Suprapubic skin (tissue), 3 donors: ENCODE measurements around the gene SLC9C2.

Experiments used
- POLR2A ChIP-seq, 2 donors: fragments of 450-650 bp; IDR thresholded peaks; one replicate each; pipeline ENCODE4 v1.6.1; 2017; ENCODE audit warnings: antibody characterized with exemption in 2 of 2, mild to moderate bottlenecking in 2 of 2, moderate library complexity in 2 of 2
- TF ChIP-seq, protein P1 (sequence below), 2 donors: fragments of 200-600 bp in 1 of 2; fragments of 450-650 bp in 1 of 2; sonication (generic) in 1 of 2; IDR thresholded peaks; one replicate each; pipeline ENCODE4 v1.5.1; 2016 to 2019; ENCODE audit warnings: antibody characterized with exemption in 2 of 2, mild to moderate bottlenecking in 1 of 2, moderate library complexity in 1 of 2

DNA sequence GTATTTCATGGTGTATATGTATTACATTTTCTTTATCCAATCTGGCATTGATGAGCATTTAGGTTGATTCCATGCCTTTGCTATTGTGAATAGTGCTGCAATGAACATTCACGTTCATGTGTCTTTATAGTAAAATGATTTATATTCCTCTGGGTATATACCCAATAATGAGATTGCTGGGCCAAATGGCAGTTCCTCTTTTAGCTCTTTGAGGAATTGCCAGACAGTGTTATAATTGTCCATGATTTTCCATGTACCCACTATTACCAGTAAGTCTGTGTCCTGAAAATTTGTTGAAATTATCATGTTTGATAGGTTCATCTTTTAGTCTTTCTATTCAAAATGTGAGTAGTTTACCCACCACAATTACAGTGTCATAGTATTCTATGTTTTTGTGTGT, 34.4 kb downstream of the SLC9C2 start:
- TF ChIP-seq, protein P1, sequence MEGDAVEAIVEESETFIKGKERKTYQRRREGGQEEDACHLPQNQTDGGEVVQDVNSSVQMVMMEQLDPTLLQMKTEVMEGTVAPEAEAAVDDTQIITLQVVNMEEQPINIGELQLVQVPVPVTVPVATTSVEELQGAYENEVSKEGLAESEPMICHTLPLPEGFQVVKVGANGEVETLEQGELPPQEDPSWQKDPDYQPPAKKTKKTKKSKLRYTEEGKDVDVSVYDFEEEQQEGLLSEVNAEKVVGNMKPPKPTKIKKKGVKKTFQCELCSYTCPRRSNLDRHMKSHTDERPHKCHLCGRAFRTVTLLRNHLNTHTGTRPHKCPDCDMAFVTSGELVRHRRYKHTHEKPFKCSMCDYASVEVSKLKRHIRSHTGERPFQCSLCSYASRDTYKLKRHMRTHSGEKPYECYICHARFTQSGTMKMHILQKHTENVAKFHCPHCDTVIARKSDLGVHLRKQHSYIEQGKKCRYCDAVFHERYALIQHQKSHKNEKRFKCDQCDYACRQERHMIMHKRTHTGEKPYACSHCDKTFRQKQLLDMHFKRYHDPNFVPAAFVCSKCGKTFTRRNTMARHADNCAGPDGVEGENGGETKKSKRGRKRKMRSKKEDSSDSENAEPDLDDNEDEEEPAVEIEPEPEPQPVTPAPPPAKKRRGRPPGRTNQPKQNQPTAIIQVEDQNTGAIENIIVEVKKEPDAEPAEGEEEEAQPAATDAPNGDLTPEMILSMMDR (IDR thresholded peaks at IDR 0.05): no peak
- no peak for TF ChIP-seq POLR2A (IDR thresholded peaks at IDR 0.05)
